ENCODE data around the gene KLHL15.
A peak's percentile ranks its signal among the peaks of the same experiment; 100 is the strongest.

The KLHL15 gene

DNA sequence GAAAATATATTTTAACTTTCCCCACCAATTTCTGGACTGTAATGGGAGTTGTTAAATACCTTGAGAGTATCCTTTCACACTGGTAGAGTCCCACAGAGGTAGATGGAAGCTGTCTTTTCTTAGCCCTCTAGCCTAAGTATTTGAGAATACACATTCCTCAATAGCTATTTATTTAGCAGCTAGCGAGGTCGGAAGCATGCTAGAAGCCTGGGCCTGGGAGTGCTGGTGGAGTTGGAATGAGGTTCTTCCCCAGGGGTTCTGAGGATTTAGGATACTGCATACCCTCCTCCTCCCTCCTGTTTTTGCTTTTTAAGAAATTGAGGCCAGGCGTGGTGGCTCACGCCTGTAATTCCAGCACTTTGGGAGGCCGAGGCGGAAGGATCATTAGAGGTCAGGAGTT, 999 bp upstream of the KLHL15 start:
- no peak for DNase-seq (ENCODE audit: low read depth)
- Histone ChIP-seq H3K9me3 (ENCODE audit: control insufficient read depth, low read length) (no peaks in the 10 kb centered on the region), H3K9ac (ENCODE audit: low read length) (no peak overlapping the region), H3K4me1 (ENCODE audit: control insufficient read depth, insufficient read depth, low read length) (no peaks in the 10 kb centered on the region), H3K4me3 (ENCODE audit: low read length) (no peak overlapping the region), H3K27me3 (replicated peaks; ENCODE audit: control insufficient read depth, insufficient read depth, low read length) (peaks cover 7% of the 10 kb centered on the region), H3K36me3 (ENCODE audit: control insufficient read depth, insufficient read depth, low read length, severe bottlenecking) (no peaks in the 10 kb centered on the region)

- DNase-seq (ENCODE audit: low read depth): peak; percentile 37
- Histone ChIP-seq H3K36me3 (ENCODE audit: control insufficient read depth, insufficient read depth, low read length, severe bottlenecking) (no peaks in the 10 kb centered on the region), H3K27me3 (replicated peaks; ENCODE audit: control insufficient read depth, insufficient read depth, low read length) (peaks cover 5% of the 10 kb centered on the region), H3K9me3 (ENCODE audit: control insufficient read depth, low read length) (no peaks in the 10 kb centered on the region), H3K4me1 (ENCODE audit: control insufficient read depth, insufficient read depth, low read length) (no peaks in the 10 kb centered on the region), H3K4me3 (ENCODE audit: low read length) (peak overlapping the region; percentile 81), H3K9ac (ENCODE audit: low read length) (peak overlapping the region; percentile 87)
These were observed 554 bp downstream of the KLHL15 start for GRCh38 chrX:24026432-24026831.

GRCh38 chrX:24025741-24026403, 1.1 kb downstream of the KLHL15 start:
- Histone ChIP-seq H3K9me3 (ENCODE audit: control insufficient read depth, low read length) (no peaks in the 10 kb centered on the region), H3K9ac (ENCODE audit: low read length) (peak overlapping the region; percentile 87), H3K4me1 (ENCODE audit: control insufficient read depth, insufficient read depth, low read length) (no peaks in the 10 kb centered on the region), H3K36me3 (ENCODE audit: control insufficient read depth, insufficient read depth, low read length, severe bottlenecking) (no peaks in the 10 kb centered on the region), H3K27me3 (replicated peaks; ENCODE audit: control insufficient read depth, insufficient read depth, low read length) (peaks cover 4% of the 10 kb centered on the region), H3K4me3 (ENCODE audit: low read length) (peak overlapping the region; percentile 81)
- DNase-seq (ENCODE audit: low read depth): peak; percentile 73

DNA sequence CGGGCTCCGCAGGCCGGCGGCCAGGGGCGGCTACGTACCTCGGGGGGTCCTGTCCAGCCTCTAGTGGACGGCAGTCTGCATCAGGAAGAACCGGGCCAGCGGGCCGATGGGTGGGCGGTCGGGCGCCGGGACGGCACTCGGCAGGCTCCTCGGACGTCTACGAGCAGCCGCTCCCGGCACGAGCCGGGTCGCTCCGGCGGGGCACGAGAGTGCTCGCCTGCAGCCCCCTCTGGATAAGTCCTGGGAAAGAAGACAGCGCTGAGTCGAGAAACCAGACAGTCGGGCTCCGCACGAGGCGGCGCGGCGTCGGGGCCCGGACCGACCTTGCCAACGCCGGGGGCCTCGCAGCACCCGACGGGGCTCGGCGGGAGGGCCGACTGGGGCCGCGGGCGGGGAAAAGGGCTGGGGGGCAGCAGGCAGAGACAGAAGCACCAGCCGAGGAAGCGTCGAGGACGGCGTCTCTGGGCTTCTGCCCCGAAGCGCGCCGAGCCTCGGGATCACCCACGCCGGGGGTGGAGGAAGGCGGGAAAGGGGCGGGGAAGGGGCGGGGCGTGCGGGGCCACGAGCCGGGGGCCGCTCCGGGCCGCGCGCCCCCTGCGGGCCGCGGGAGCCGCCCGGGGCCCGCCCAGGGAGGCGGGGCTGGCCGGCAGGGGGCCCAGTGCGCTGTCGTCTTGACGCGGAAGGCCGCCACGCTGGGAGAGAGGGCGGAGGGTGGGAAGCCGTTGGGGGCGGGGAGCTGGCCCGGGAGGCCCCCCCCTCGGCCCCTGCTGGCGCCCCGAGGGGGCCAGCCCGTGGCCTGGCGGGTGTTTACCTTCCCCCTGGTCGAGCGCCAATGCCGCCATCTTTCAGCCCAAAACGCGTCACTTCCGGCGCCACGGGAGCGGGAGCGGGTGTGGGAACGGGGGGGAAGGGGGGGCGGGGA, 1.9 kb downstream of the KLHL15 start:
- peak; percentile 94 for DNase-seq (ENCODE audit: low read depth)
- Histone ChIP-seq H3K36me3 (ENCODE audit: control insufficient read depth, insufficient read depth, low read length, severe bottlenecking) (no peaks in the 10 kb centered on the region), H3K4me1 (ENCODE audit: control insufficient read depth, insufficient read depth, low read length) (peaks cover under 1% of the 10 kb centered on the region), H3K4me3 (ENCODE audit: low read length) (peak overlapping the region; percentile 81), H3K9me3 (ENCODE audit: control insufficient read depth, low read length) (no peaks in the 10 kb centered on the region), H3K27me3 (replicated peaks; ENCODE audit: control insufficient read depth, insufficient read depth, low read length) (peaks cover 3% of the 10 kb centered on the region), H3K9ac (ENCODE audit: low read length) (peak overlapping the region; percentile 87)

DNA sequence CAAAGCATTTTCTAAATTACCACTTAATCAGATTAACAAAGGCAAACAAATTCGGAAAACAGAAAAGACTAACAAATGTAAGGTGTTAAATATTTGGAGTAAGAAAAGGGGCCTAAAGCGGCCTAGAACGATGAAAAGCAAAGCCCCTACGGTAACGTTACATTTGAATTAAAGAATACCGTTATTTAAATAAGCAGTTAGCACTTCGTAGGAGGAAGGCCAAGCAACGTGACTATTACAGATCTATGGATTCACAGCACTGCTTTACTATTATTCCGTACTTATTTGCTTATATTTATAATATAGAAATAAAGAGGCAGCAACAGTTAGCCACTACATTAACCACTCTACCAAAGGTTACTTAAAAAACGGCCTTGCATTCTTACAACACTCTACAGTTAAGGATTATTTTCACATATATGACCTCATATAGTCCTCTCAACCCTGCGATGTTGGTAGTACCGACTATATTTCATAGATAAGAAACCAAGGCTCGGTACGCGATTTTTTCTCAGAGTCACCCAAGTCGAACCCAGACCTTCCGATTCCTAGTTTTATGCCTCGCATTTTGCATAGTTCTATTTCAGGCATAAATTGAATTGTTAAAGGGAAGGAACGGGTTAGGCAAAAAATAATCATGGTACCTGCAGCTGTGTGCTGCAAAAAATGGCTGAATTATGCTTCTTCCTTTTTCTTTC, 2.9 kb downstream of the KLHL15 start:
- Histone ChIP-seq H3K9ac (ENCODE audit: low read length) (peak overlapping the region; percentile 81), H3K4me1 (ENCODE audit: control insufficient read depth, insufficient read depth, low read length) (peaks cover 7% of the 10 kb centered on the region), H3K36me3 (ENCODE audit: control insufficient read depth, insufficient read depth, low read length, severe bottlenecking) (no peaks in the 10 kb centered on the region), H3K4me3 (ENCODE audit: low read length) (peak overlapping the region; percentile 80), H3K9me3 (ENCODE audit: control insufficient read depth, low read length) (no peaks in the 10 kb centered on the region), H3K27me3 (replicated peaks; ENCODE audit: control insufficient read depth, insufficient read depth, low read length) (peaks cover 3% of the 10 kb centered on the region)
- DNase-seq (ENCODE audit: low read depth): peak; percentile 39

DNA sequence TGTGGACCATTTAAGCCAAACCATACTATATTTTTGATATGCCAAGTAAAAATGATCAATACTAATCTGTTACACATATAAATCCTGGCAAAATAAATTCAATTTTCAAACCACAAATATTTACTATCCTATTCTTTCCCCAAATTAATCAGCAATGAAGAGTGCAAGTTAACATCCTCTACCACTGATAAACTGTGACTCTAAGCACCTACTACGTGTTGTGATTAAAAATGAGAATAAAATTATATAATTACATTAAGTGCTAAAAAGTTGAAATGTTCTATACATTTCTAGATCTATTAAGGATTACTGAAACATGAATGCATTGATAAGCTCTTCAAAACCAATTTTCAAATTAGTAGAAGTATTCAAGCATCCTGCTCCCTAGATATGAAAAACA, 3.4 kb downstream of the KLHL15 start:
- Histone ChIP-seq H3K4me1 (ENCODE audit: control insufficient read depth, insufficient read depth, low read length) (peaks cover 7% of the 10 kb centered on the region), H3K9ac (ENCODE audit: low read length) (peak overlapping the region; percentile 81), H3K9me3 (ENCODE audit: control insufficient read depth, low read length) (no peaks in the 10 kb centered on the region), H3K27me3 (replicated peaks; ENCODE audit: control insufficient read depth, insufficient read depth, low read length) (peaks cover 3% of the 10 kb centered on the region), H3K4me3 (ENCODE audit: low read length) (peak overlapping the region; percentile 80), H3K36me3 (ENCODE audit: control insufficient read depth, insufficient read depth, low read length, severe bottlenecking) (no peaks in the 10 kb centered on the region)
- no peak for DNase-seq (ENCODE audit: low read depth)

- H3K4me3 ChIP-seq (ENCODE audit: low read length): no peak overlapping the region
- no peaks in the 10 kb centered on the region for H3K36me3 ChIP-seq (ENCODE audit: control insufficient read depth, insufficient read depth, low read length, severe bottlenecking)
- peaks cover 7% of the 10 kb centered on the region for H3K27me3 ChIP-seq (replicated peaks; ENCODE audit: control insufficient read depth, insufficient read depth, low read length)
- DNase-seq (ENCODE audit: low read depth): peak; percentile 50
- H3K4me1 ChIP-seq (ENCODE audit: control insufficient read depth, insufficient read depth, low read length): peaks cover 7% of the 10 kb centered on the region
- no peaks in the 10 kb centered on the region for H3K9me3 ChIP-seq (ENCODE audit: control insufficient read depth, low read length)
- no peak overlapping the region for H3K9ac ChIP-seq (ENCODE audit: low read length)
These were observed 6.6 kb downstream of the KLHL15 start for GRCh38 chrX:24020306-24020876.

DNA sequence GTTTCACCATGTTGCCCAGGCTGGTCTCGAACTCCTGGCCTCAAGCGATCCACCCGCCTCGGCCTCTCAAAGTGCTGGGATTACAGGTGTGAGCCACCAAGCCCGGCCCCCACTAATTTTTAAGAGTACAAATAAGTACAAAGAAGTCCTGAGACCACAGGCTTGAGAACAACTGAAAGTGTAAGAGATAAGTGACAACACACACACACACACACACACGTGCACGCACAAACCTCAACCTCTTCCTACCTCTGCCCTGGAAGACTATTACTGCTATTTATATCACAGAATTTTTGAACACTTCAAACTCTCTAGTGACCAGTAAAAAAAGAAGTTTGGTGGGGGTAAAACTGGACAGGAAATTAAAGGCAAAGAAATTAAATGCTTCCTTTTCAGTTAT, 7.5 kb downstream of the KLHL15 start:
- Histone ChIP-seq H3K4me3 (ENCODE audit: low read length) (no peak overlapping the region), H3K27me3 (replicated peaks; ENCODE audit: control insufficient read depth, insufficient read depth, low read length) (peaks cover 7% of the 10 kb centered on the region), H3K9ac (ENCODE audit: low read length) (no peak overlapping the region), H3K9me3 (ENCODE audit: control insufficient read depth, low read length) (no peaks in the 10 kb centered on the region), H3K36me3 (ENCODE audit: control insufficient read depth, insufficient read depth, low read length, severe bottlenecking) (no peaks in the 10 kb centered on the region), H3K4me1 (ENCODE audit: control insufficient read depth, insufficient read depth, low read length) (peaks cover 7% of the 10 kb centered on the region)
- no peak for DNase-seq (ENCODE audit: low read depth)

GRCh38 chrX:24018809-24019208, 8.2 kb downstream of the KLHL15 start:
- H3K4me1 ChIP-seq (ENCODE audit: control insufficient read depth, insufficient read depth, low read length): peaks cover 7% of the 10 kb centered on the region
- H3K9me3 ChIP-seq (ENCODE audit: control insufficient read depth, low read length): no peaks in the 10 kb centered on the region
- H3K4me3 ChIP-seq (ENCODE audit: low read length): no peak overlapping the region
- H3K9ac ChIP-seq (ENCODE audit: low read length): no peak overlapping the region
- DNase-seq (ENCODE audit: low read depth): peak; percentile 36
- H3K36me3 ChIP-seq (ENCODE audit: control insufficient read depth, insufficient read depth, low read length, severe bottlenecking): no peaks in the 10 kb centered on the region
- peaks cover 7% of the 10 kb centered on the region for H3K27me3 ChIP-seq (replicated peaks; ENCODE audit: control insufficient read depth, insufficient read depth, low read length)

GRCh38 chrX:24017674-24018073, 9.3 kb downstream of the KLHL15 start:
- H3K9me3 ChIP-seq (ENCODE audit: control insufficient read depth, low read length): no peaks in the 10 kb centered on the region
- H3K4me1 ChIP-seq (ENCODE audit: control insufficient read depth, insufficient read depth, low read length): peaks cover 7% of the 10 kb centered on the region
- no peak overlapping the region for H3K9ac ChIP-seq (ENCODE audit: low read length)
- no peak overlapping the region for H3K4me3 ChIP-seq (ENCODE audit: low read length)
- H3K27me3 ChIP-seq (replicated peaks; ENCODE audit: control insufficient read depth, insufficient read depth, low read length): peaks cover 7% of the 10 kb centered on the region
- no peaks in the 10 kb centered on the region for H3K36me3 ChIP-seq (ENCODE audit: control insufficient read depth, insufficient read depth, low read length, severe bottlenecking)
- no peak for DNase-seq (ENCODE audit: low read depth)
